Stimulated activated CD8-positive, alpha-beta memory T cell treated with anti-CD3 and anti-CD28 coated beads, Interleukin-15, amount 100 ng/mL, for 24 hours (primary cell): Measurements from ENCODE around the gene ANKFY1.

Experiments used
- DNase-seq: peaks from one replicate; pipeline ENCODE4 v3.0.0-alpha.2; 2020; ENCODE audit warnings: low read depth

Gene ANKFY1

GRCh38 chr17:4178651-4179050 is 85.1 kb downstream of the ANKFY1 start:
- DNase-seq = no peak

- DNase-seq = no peak
These were observed 86.0 kb downstream of the ANKFY1 start for GRCh38 chr17:4177806-4178205.

GRCh38 chr17:4176808-4177472 is 86.8 kb downstream of the ANKFY1 start:
- DNase-seq = no peak

DNA sequence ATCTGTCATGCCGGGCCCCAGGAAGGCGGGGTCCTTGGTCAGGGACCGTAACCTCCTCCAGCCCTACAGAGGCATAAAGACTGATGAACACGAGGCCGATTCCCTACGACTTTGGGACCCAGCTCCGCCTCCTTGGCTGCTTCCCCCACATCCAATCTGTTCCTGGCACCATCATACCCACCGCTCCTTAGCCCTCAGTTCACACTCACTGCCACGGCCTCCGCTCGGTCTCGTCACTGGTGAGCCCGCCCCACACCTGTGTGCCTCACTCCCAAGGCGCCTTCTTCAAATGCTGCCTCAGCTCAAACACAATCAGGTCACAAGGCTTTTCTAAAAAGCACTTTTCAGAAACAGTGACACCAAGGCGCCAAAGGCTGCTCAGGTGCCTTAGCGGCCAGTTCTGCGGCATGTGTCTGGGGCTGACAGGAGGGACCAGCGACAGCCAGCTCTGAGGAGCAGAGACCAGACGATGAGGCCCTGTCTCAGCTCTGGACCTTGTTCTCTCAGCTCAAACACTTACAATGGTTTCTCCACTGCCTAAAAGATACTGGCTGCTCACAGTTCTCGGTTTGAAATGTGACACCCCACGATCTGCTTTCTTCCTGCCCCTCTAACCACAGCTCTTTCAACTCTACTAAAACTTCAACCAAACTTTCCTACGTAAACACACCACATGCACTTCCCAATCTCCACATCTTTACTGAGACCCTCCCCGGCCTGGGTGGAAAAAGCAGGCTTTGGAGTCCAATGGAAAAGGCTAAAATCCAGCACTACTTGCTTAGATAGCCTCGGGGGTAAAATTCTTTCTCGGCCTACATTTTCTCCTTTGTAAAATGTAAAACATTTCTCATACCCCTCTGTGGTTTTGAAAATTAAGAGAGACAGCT is 87.6 kb downstream of the ANKFY1 start:
- no peak for DNase-seq

DNA sequence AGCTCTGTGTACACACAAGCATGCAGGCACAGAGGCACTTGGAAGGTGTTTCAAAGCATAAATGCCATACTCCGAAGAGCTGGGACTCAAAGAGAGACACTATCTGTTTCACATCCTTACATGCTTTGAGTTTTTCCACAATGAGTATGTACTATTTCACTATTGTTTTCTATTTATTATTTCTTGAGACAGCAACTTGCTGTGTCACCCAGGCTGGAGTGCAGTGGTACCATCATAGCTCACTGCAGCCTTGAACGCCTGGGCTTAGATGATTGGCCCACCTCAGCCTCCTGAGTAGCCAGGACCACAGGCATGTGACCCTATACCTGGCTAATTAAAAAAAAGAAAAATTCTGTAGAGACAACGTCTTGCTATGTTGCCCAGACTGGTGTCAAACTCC is 89.2 kb downstream of the ANKFY1 start:
- DNase-seq = no peak

DNA sequence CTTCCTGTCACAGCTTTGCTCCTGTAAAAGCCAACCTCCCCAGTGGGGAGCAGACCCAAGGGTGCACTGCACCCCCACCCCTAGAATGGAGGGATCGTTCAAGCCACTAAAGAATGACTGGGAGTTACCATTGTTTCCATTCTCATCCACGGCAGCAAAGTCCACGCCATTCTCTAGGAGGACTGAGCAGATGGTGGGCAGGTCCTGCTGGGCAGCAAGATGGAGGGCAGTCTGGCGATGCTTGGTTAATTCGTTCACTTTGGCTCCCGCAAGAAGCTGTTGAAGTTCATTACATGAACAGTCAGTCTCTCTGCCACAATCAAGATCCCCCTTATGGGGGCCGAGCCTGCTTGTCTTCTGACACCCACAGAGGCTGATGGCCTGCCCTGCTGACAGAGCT is 90.0 kb downstream of the ANKFY1 start:
- no peak for DNase-seq

GRCh38 chr17:4172356-4172755 is 91.4 kb downstream of the ANKFY1 start:
- no peak for DNase-seq

- DNase-seq = no peak
These were observed 93.0 kb downstream of the ANKFY1 start for GRCh38 chr17:4170639-4171280.

DNA sequence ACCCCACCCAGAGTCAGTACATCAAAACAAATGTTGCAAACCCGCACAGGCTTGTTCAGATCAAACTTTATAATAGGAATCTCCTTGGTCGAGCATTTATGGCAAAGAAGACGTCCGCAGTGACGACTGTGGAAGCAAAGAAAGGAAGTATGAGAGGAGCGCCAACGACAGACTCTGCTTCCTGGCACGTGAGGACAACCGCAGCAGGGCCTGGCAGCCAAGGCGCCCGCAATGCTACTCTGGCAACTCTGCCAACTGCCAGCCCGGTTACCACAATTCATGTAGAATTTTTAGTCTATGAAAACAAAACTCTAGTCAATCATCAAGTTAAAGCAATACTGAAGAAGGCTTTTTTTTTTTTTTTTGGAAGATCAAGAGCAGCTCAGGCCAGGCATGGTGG is 96.0 kb downstream of the ANKFY1 start:
- DNase-seq = no peak

DNA sequence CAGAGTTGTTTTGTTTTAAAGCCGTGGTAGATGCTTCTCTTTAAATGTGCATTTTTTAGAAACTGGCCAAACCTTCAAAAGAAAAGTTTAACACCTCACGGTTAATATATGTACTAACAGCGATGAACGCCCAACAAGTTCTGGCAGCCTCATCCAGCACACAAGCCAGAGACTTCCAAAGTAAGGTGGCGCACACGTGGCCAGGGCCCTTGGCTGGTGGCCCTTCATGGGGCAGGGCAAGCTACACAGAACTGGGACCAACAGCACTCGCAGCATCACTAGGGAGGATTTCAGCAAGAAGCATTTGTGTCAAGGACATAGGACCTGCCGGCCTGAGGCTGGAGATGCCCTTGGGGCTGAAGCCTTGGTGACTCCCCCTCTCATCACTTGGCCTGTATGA is 97.4 kb downstream of the ANKFY1 start:
- DNase-seq = no peak

- DNase-seq = no peak
These were observed 98.3 kb downstream of the ANKFY1 start for GRCh38 chr17:4165301-4166010.

DNA sequence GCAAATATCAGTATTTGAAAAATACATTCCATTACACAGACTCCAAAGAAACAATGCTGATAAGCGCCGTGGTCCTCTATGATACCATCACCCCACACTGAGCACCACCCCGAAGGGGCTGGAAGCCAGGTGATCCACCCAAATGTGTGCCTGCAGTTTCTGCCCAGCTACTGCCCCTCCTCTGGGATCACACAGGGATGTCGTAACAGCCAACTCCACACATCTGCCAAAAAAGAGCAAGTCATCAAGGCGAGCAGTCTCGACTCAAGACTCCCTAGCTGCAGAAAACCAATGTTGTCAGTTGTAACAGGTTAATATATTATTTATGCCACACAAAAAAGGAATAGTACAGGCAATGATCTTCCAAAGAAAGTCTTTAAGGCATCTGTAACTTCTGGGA is 99.8 kb downstream of the ANKFY1 start:
- no peak for DNase-seq

- DNase-seq = no peak
These were observed 100.9 kb downstream of the ANKFY1 start for GRCh38 chr17:4162775-4163466.

DNA sequence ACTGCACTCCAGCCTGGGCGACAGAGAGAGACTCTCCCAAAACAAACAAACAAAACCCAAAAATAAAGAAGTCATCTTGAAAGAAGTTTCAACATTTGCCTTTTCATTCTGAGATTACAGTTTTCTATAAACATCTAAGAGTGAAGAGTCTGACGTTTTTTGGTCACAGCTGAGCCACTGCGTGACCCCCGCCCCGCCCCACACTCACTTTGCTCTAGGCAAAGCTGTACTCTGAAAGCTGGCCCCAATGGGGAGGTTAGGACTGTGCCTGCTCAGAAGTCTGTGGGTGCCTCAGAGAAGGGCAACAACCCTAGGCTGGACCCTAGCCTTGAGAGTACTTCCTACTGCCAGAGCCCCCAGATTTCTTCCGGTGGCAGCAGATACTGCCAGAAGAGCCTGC is 101.5 kb downstream of the ANKFY1 start:
- DNase-seq = no peak

DNA sequence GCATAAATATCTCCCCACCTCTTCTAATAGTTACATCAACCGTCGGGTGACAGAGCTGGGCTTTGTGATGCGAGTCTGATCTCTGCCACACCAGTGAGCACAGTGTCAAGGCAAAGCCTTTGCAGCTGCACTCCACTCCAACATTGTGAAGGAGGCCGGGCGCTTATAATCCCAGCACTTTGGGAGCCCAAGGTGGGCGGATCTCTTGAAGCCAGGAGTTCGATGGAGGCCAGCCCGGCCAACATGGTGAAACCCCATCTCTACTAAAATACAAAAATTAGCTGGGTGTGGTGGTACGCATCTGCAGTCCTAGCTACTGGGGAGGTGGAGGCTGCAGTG is 101.8 kb downstream of the ANKFY1 start:
- DNase-seq = no peak

DNA sequence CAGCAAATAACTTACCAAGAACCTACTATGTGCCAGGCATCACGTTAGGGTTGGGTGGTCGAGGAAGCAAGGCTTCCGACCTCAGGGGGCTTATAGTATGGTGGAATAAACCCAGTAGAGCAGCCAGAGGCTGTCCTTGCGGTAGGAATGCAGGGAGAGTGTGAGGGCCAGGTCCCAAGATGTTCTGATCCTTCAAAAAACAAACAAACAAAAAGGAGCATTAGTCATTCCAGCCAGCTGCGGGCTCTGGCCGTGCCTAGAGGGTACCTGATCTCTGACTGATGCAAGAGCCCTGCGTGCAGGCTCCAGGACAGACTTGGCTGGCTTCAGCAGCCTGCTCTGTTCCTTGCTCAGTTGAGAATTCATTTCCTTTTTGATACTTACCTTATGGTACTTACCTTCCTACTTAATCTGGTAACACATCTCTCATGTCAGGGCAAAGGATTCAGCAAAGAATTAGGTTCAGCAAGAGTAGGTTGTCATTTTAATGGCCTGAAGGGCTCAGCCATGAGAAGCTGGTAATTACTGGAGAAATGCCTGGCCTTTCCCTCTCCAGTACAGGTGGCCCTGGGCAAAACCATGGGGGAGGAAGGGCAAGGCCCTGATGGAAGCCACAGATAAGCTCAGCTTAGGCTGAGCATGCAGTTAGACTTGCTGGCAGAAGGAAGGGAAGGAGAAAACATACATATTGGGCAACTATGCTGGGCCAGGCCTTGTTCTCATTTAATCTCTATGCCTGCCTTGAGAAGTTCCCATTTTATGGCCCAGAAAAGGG is 102.4 kb downstream of the ANKFY1 start:
- no peak for DNase-seq

DNA sequence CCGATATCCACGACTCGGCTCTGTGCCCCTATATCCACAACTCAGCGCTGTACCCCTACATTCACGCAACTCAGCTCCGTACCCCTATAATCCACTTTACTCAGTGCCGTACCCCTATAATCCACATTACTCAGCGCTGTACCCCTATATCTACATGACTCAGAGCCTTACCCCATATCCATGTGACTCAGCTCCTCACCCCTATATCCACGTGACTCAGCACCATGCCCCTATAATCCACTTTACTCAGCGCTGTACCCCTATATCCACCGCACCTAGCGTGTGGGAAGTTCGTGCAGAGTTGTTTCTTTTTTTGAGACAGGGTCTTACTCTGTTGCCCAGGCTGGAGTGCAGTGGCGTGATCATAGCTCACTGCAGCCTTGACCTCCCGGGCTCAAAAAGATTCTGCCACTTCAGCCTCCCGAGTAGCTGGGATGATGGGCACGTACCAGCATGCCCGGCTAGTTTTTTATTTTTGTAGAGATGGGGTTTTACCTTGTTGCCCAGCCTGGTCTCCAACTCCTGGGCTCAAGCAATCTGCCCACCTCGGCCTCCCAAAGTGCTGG is 103.4 kb downstream of the ANKFY1 start:
- no peak for DNase-seq

DNA sequence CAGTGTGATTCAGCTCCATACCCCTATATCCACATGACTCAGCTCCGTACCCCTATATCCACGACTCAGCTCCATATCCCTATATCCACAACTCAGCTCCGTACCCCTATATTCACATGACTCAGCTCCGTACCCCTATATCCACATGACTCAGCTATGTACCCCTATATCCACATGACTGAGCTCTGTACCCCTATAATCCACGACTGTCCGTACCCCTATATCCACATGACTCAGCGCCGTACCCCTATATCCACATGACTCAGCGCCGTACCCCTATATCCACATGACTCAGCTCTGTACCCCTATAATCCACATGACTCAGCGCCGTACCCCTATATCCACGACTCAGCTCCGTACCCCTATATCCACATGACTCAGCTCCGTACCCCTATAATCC is 104.0 kb downstream of the ANKFY1 start:
- DNase-seq = no peak

DNA sequence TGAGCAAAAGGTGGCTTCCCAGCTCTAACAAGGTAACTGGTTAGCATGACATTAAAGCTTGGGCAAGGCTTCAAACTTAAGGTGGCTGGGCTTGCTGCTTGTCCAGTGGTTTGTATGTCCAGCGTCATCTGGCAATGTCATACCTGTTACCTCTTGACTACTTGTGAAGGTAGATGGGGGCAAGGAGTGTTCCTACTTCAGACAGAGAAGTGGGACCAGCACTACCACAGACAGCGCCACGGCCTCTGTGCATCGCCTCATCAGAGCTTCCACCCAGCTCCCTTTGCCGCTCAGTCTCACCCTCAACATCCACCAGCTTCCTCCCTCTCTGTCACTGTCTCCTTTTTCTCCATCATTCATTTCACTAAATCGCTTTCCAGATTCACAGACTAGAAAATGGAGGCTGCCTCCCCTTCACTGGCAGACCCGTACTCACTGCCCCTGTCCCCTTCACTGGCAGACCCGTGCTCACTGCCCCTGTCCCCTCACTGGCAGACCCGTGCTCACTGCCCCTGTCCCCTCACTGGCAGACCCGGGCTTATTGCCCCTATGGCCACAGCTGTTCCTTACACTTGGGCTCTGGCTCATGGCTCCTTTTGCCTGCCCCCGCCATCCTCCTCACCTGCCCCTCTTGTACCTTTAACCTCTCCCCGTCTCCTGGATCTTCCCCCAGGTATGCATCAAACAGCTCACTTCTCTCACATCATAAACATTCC is 106.0 kb downstream of the ANKFY1 start:
- DNase-seq = no peak

DNA sequence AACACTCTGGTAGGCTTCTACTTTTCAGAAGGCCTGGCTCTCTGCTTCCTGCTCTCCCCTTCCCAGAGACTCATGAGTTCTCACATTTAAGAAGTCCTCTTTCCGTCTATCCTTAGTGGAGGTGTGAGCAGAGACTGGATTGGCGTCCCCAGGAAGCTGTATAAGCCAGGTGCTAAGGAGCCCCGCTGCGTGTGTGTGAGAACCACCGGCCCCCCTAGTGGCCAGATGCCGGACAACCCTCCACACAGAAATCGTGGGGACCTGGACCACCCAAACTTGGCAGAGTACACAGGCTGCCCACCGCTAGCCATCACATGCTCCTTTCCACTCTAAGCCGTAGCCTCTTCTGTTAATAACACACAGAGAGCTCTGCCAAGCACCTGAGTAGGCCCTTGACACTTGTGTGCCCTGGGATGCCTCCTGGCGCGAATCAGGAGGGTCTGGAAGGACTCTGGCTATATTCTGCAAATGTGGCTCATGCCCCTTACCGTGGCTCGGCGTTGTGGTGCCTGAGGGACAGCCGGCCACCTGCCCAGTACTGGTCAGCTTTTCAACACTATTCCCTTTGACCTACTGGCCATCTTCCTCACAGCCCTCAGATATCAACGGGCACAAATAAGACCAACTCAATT is 106.9 kb downstream of the ANKFY1 start:
- DNase-seq = no peak
